Right atrium auricular region (tissue), 2 donors: ENCODE measurements around the gene NACC2. TPM values are rescaled to one million over a fixed set of nuclear protein-coding genes. Genes with fewer than 3 reads are reported as not detected.
"Not testable (repeated sequence)": the region's sequence is repeated elsewhere in the genome, so short reads cannot be mapped to it uniquely, and the experiment has no call there.

Experiments
- DNase-seq: peaks from one replicate; pipeline ENCODE4 v3.0.0-alpha.2; 2019; ENCODE audit warnings: low spot score
- H3K27ac ChIP-seq, 2 donors: fragments of 200-600 bp; sonication (generic); 1 replicate in 1 of 2; 2 replicates in 1 of 2; pipeline ENCODE4 v1.5.1; 2016 to 2019
- H3K27me3 ChIP-seq, 2 donors: fragments of 200-600 bp; sonication (generic); one replicate each; pipeline versions ENCODE4 v1.5.1 to v1.6.0; 2017 to 2019
- H3K36me3 ChIP-seq: fragments of 200-600 bp; sonication (generic); one replicate; pipeline ENCODE4 v1.5.1; 2016
- H3K4me1 ChIP-seq, 2 donors: fragments of 200-600 bp; sonication (generic); one replicate each; pipeline versions ENCODE4 v1.5.1 to v1.6.0; 2017 to 2019
- H3K4me3 ChIP-seq, 2 donors: fragments of 200-600 bp; sonication (generic); 1 replicate in 1 of 2; 2 replicates in 1 of 2; pipeline ENCODE4 v1.5.1; 2017 to 2019; ENCODE audit warnings: mild to moderate bottlenecking in 1 of 2, moderate library complexity in 1 of 2
- H3K9me3 ChIP-seq, 2 donors: fragments of 200-600 bp; sonication (generic); one replicate each; pipeline ENCODE4 v1.5.1; 2019
- total RNA-seq, 2 donors: library from RNA; depleted of rRNA; stranded (reverse); fragments of >200 nt; gene quantifications; one replicate each; pipeline ENCODE4 v1.1.0, GENCODE V29; 2016
- TF ChIP-seq, protein P1 (sequence below), 2 donors: fragments of 200-600 bp; sonication (generic); IDR thresholded peaks; one replicate each; pipeline ENCODE4 v1.5.1; 2019; ENCODE audit warnings: antibody characterized with exemption in 2 of 2

The NACC2 gene
- total RNA-seq, 2 donors from 2014 or later: 49.1 to 55.5 TPM

DNA sequence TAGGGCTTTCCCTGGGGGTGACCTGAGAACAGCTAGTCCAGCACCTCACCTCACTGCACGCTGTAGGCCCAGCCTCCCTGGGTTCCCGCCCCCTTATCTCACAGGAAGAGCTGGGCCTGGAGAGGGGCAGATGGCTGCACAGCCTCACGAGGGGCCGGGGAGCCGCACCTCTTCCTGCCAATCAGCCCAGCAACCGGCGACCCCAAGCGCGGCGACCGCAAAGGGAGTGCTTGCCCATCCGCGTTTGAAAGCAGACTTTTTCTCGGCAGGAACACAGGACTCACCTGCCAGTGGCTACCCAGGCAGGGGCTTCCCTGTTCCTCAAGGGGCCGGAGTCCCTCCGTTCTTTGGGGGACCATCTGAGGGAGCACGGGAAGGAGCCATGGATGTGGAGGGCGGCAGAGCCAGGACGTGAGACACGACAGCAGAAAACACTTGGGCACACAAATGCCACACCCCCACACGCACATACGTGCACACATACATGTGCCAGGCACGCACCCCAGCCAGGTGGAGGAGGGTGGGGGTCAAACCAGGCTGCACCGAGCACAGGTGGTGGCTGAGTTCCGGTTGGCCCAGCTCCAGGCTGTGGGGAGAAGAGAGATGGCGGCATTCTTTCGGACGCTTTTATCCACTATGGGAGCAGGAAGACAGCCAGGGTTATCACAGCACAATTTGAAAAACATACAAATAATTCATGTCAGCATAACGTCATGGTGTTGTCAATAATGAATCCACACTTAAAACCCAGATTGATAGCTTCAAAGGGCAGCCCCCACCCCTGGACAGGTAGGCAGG is 12.3 kb upstream of the NACC2 start:
- Histone ChIP-seq H3K27me3 (no peaks in the 10 kb centered on the region), H3K4me1 (peaks cover 5 to 75% of the 10 kb centered on the region in 2 donors), H3K4me3 (no peak overlapping the region), H3K27ac (peak overlapping the region in 1 of 2 donors; percentile 50), H3K9me3 (no peaks in the 10 kb centered on the region), H3K36me3 (no peaks in the 10 kb centered on the region)
- TF ChIP-seq, protein P1, sequence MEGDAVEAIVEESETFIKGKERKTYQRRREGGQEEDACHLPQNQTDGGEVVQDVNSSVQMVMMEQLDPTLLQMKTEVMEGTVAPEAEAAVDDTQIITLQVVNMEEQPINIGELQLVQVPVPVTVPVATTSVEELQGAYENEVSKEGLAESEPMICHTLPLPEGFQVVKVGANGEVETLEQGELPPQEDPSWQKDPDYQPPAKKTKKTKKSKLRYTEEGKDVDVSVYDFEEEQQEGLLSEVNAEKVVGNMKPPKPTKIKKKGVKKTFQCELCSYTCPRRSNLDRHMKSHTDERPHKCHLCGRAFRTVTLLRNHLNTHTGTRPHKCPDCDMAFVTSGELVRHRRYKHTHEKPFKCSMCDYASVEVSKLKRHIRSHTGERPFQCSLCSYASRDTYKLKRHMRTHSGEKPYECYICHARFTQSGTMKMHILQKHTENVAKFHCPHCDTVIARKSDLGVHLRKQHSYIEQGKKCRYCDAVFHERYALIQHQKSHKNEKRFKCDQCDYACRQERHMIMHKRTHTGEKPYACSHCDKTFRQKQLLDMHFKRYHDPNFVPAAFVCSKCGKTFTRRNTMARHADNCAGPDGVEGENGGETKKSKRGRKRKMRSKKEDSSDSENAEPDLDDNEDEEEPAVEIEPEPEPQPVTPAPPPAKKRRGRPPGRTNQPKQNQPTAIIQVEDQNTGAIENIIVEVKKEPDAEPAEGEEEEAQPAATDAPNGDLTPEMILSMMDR (IDR thresholded peaks at IDR 0.05): no peak
- DNase-seq: no peak

DNA sequence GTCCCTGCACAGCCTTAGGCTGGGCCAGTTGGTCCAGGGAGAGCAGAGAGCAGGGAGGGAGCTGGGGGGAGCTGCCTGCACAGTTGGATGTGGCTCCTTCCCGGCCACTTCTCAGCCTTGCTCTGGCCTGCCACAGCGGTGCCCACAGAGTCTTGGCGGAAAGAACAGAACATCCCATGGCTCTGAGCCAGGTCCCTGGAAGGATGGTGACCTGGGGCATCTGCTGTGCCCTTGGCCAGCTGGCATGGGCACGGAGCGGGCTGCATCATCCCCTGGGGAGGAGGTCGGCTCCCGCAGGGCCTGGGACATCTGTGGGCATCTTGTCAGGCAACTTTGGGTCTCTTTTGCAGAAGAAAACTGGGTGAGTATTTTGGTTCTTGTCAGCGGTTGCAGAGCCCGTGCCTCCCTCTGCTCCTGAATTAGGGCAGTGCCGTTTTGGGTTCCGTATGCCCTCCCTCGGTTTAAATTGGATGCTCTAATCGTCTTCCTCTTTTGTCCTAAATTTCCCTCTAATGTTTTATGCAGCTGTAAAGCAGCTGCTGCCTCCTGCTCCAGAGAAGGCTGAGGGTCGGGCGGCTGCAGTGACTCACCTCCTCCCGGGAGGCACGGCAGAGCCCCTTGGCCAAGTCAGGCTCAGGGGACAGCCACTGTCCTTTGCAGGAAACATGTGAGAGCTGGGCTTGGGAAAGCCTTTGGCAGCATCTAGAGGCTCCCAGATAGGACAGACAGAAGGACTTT is 10.5 kb upstream of the NACC2 start:
- H3K27me3 ChIP-seq: no peaks in the 10 kb centered on the region
- peak overlapping the region; percentile 12 to 50 for H3K27ac ChIP-seq
- no peak for DNase-seq
- no peak overlapping the region for H3K4me3 ChIP-seq
- H3K36me3 ChIP-seq: no peaks in the 10 kb centered on the region
- TF ChIP-seq, protein P1 (IDR thresholded peaks at IDR 0.05): no peak
- no peaks in the 10 kb centered on the region for H3K9me3 ChIP-seq
- H3K4me1 ChIP-seq: peaks cover 5 to 68% of the 10 kb centered on the region in 2 donors

DNA sequence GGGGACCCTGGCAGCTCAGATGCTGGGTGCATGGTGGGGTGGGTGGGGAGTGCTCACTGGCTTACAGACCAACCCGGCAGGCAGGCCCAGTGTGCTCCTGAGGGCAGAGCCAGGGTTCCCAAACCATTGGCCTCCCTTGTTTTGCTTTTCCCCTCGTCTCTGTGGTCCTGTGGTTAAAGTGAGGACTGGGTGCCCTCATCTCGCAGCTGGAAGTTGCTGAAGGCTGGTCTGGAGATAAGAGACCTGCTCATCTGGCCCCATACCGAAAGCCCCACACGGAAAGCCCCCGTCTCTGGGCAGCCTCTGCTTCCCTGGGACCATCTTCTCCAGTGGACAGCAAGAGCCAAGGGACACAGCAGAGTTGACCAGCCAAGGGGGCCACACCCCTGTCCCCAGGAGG is 9.8 kb upstream of the NACC2 start:
- Histone ChIP-seq H3K4me3 (no peak overlapping the region), H3K9me3 (no peaks in the 10 kb centered on the region), H3K4me1 (peaks cover 5 to 61% of the 10 kb centered on the region in 2 donors), H3K27me3 (no peaks in the 10 kb centered on the region), H3K36me3 (no peaks in the 10 kb centered on the region), H3K27ac (no peak overlapping the region)
- DNase-seq: no peak
- TF ChIP-seq, protein P1 (IDR thresholded peaks at IDR 0.05): no peak

DNA sequence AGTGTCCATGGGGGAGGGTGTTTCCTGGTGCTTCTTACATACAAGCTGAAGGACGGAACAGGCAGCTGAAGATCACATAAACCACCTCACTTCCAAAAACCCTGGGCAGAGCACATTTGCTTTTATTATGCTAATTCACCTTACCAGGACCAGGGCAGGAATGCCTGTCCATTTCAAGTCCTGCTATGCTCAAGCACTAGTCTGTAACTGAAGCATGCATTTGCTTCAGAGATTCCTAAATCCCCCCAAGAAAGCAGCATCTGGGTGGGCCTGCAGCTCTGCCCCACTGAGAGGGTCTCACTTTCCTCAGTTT is 9.4 kb upstream of the NACC2 start:
- TF ChIP-seq, protein P1 (IDR thresholded peaks at IDR 0.05): no peak
- no peaks in the 10 kb centered on the region for H3K27me3 ChIP-seq
- no peak for DNase-seq
- H3K9me3 ChIP-seq: no peaks in the 10 kb centered on the region
- peaks cover 5 to 58% of the 10 kb centered on the region in 2 donors for H3K4me1 ChIP-seq
- H3K36me3 ChIP-seq: no peaks in the 10 kb centered on the region
- H3K27ac ChIP-seq: no peak overlapping the region
- no peak overlapping the region for H3K4me3 ChIP-seq

DNA sequence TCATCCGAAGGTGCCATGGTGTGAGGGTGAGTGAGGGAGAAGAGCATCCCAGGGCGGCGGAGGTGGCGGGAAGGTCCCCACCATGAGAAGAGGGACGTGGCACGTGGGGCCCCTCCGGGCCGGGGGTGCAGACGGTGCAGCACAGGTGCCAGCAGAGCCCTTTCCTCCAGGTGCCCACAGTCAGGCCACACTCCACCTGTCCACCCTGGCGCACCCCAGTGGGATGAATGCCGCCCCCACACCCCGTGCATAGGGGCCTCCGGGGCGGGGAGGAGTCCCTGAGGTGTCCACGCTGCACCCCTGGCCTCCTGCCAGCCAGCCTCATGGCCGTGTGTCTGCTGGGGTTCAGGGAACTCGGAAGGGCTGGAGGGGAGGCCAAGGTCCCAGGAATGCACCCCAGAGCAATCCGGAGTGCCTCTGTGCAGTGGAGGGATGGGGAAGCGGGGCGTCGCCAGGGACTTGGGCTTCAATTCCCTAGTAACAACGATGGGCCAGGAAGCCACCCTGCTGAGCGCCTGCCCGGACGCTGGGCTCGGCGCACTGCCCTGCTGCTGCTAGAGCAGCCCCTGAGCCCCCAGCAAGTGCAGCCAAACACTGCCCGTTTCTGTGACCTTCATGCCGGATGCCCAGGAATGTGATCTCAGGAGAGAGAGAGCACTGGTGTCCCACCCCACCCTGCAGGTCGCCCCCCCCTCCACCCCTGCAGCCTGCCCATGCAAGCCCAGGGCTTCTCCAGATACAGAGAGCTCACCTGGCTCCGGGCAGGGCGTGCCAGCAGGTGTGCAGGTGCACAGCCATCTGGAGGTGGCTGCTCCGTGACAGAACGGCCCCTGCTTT is 8.8 kb upstream of the NACC2 start:
- Histone ChIP-seq H3K4me1 (peaks cover 5 to 58% of the 10 kb centered on the region in 2 donors), H3K27ac (no peak overlapping the region), H3K9me3 (no peaks in the 10 kb centered on the region), H3K36me3 (no peaks in the 10 kb centered on the region), H3K4me3 (no peak overlapping the region), H3K27me3 (no peaks in the 10 kb centered on the region)
- DNase-seq: no peak
- TF ChIP-seq, protein P1 (IDR thresholded peaks at IDR 0.05): no peak

DNA sequence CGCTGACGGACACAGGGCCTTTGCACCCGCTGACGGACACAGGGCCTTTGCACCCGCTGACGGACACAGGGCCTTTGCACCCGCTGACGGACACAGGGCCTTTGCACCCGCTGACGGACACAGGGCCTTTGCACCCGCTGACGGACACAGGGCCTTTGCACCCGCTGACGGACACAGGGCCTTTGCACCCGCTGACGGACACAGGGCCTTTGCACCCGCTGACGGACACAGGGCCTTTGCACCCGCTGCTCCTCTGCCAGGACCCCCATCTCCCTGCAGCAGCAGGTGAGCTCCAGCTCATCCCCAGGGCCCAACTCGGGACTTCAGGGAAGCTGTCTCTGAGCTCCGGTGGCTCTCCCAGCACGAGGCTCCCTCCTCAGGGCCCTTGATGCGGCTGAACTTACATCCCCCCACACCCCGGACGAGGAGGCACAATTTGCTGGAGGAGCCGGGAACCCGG is 6.6 kb upstream of the NACC2 start:
- H3K36me3 ChIP-seq, H3K4me3 ChIP-seq, H3K27me3 ChIP-seq, H3K27ac ChIP-seq, DNase-seq, H3K9me3 ChIP-seq: not testable (repeated sequence)
- peaks cover 5 to 42% of the 10 kb centered on the region in 2 donors for H3K4me1 ChIP-seq
